ENCODE data around the gene FASTKD3. TPM values are rescaled to one million over a fixed set of nuclear protein-coding genes. Genes with fewer than 3 reads are reported as not detected.

Gene FASTKD3, protein sequence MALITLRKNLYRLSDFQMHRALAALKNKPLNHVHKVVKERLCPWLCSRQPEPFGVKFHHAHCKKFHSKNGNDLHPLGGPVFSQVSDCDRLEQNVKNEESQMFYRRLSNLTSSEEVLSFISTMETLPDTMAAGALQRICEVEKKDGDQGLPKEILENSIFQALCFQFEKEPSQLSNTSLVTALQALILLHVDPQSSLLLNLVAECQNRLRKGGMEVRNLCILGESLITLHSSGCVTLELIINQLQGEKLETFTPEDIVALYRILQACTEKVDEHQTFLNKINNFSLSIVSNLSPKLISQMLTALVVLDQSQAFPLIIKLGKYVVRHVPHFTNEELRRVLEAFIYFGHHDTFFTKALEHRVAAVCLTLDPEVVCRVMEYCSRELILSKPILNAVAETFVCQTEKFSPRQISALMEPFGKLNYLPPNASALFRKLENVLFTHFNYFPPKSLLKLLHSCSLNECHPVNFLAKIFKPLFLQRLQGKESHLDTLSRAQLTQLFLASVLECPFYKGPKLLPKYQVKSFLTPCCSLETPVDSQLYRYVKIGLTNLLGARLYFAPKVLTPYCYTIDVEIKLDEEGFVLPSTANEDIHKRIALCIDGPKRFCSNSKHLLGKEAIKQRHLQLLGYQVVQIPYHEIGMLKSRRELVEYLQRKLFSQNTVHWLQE
- 5.5 TPM for polyA plus RNA-seq (2012; ENCODE audit: insufficient read length, low read depth)

GRCh38 chr5:7868773-7869473 is at the start of gene FASTKD3, which contains the start of gene MTRR:
FASTKD3 (minus strand) TSS chr5:7869031; CDS start chr5:7868083, 948 bp downstream.
MTRR (plus strand) TSS chr5:7869148; CDS start chr5:7870795, 1,647 bp downstream.
- TF ChIP-seq SIN3A (IDR thresholded peaks at IDR 0.05; ENCODE audit: borderline replicate concordance, insufficient read depth, low read length) = no peak
- peak; percentile 85 for TF ChIP-seq POLR2AphosphoS5 (IDR thresholded peaks at IDR 0.05; ENCODE audit: low read depth, low read length)
- TF ChIP-seq FOXP2 (optimal IDR thresholded peaks at IDR 0.05; ENCODE audit: borderline replicate concordance, extremely low read depth, extremely low read length, insufficient read depth) = peak; percentile 65
- TF ChIP-seq, protein P1, sequence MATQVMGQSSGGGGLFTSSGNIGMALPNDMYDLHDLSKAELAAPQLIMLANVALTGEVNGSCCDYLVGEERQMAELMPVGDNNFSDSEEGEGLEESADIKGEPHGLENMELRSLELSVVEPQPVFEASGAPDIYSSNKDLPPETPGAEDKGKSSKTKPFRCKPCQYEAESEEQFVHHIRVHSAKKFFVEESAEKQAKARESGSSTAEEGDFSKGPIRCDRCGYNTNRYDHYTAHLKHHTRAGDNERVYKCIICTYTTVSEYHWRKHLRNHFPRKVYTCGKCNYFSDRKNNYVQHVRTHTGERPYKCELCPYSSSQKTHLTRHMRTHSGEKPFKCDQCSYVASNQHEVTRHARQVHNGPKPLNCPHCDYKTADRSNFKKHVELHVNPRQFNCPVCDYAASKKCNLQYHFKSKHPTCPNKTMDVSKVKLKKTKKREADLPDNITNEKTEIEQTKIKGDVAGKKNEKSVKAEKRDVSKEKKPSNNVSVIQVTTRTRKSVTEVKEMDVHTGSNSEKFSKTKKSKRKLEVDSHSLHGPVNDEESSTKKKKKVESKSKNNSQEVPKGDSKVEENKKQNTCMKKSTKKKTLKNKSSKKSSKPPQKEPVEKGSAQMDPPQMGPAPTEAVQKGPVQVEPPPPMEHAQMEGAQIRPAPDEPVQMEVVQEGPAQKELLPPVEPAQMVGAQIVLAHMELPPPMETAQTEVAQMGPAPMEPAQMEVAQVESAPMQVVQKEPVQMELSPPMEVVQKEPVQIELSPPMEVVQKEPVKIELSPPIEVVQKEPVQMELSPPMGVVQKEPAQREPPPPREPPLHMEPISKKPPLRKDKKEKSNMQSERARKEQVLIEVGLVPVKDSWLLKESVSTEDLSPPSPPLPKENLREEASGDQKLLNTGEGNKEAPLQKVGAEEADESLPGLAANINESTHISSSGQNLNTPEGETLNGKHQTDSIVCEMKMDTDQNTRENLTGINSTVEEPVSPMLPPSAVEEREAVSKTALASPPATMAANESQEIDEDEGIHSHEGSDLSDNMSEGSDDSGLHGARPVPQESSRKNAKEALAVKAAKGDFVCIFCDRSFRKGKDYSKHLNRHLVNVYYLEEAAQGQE (IDR thresholded peaks at IDR 0.05; ENCODE audit: insufficient read depth in 1 of 2, low read depth in 2 of 2, low read length in 2 of 2) = no peak
- peak; percentile 81; the same call in 1 of the 2 replicates for TF ChIP-seq TAF1 (IDR thresholded peaks at IDR 0.05; ENCODE audit: borderline replicate concordance, insufficient read depth, low read length)

GRCh38 chr5:7917130-7918123 is 48.6 kb upstream of the FASTKD3 start:
- TF ChIP-seq TAF1 (IDR thresholded peaks at IDR 0.05; ENCODE audit: borderline replicate concordance, insufficient read depth, low read length) (no peak), FOXP2 (optimal IDR thresholded peaks at IDR 0.05; ENCODE audit: borderline replicate concordance, extremely low read depth, extremely low read length, insufficient read depth) (no peak), SIN3A (IDR thresholded peaks at IDR 0.05; ENCODE audit: borderline replicate concordance, insufficient read depth, low read length) (no peak), POLR2AphosphoS5 (IDR thresholded peaks at IDR 0.05; ENCODE audit: low read depth, low read length) (no peak)
- TF ChIP-seq, protein P1 (IDR thresholded peaks at IDR 0.05; ENCODE audit: insufficient read depth in 1 of 2, low read depth in 2 of 2, low read length in 2 of 2) = no peak

DNA sequence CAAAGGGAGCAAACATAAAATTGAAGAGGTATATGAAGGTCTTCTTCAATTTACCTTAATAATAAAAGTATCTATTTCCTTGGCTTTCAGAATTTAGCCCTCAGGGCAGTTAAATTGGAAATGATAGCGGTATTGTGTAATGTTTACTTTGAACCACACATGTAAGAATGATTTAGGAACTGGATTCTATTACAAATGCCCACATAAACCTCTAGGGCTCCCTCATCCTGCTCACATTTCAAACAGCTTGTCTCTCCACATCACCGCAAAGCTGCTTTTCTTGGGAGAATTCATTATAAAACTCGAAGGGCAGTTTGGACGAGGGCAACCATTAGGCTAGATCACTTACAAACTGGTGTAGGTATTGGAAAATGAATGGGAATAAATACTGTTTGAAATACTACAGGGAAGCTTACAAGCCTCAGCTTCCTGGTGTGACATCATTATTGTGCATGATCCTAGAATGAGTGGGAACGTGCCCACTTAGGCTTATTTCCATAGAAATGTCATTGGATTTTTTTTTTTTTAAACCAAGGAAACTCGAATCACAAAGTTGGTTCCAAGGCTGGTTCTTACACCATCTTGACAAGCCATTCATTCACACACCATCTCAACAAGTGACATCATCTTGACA is 47.5 kb upstream of the FASTKD3 start:
- no peak for TF ChIP-seq SIN3A (IDR thresholded peaks at IDR 0.05; ENCODE audit: borderline replicate concordance, insufficient read depth, low read length)
- TF ChIP-seq FOXP2 (optimal IDR thresholded peaks at IDR 0.05; ENCODE audit: borderline replicate concordance, extremely low read depth, extremely low read length, insufficient read depth) = no peak

- TF ChIP-seq, protein P1 (IDR thresholded peaks at IDR 0.05; ENCODE audit: insufficient read depth in 1 of 2, low read depth in 2 of 2, low read length in 2 of 2) = no peak
- TF ChIP-seq SIN3A (IDR thresholded peaks at IDR 0.05; ENCODE audit: borderline replicate concordance, insufficient read depth, low read length) = no peak
- TF ChIP-seq TAF1 (IDR thresholded peaks at IDR 0.05; ENCODE audit: borderline replicate concordance, insufficient read depth, low read length) = no peak
- TF ChIP-seq POLR2AphosphoS5 (IDR thresholded peaks at IDR 0.05; ENCODE audit: low read depth, low read length) = no peak
- TF ChIP-seq FOXP2 (optimal IDR thresholded peaks at IDR 0.05; ENCODE audit: borderline replicate concordance, extremely low read depth, extremely low read length, insufficient read depth) = no peak
Observed at GRCh38 chr5:7910738-7911428, 42.1 kb upstream of the FASTKD3 start.
